ENCODE measurements around the gene MYO1E.

DNA sequence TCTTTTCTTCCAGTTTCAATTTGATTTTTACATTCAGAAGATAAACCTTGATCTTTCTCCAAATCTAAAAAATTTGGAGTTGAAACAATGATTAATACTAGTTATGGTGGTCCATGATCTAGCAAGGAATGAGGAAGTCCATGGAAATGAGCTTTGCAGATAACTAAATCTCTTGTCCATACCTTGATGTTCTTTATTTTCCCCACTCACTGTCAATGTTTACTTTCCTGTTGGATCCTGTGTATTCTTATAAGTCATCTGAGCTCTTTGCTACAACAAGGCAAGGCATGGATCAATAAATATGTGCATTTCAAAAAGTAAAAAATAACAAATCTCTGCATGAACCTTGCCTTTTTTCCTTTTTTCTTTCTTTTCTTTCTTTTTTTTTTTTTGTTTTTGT, 6.2 kb upstream of the MYO1E start:
- TF ChIP-seq, protein P1, sequence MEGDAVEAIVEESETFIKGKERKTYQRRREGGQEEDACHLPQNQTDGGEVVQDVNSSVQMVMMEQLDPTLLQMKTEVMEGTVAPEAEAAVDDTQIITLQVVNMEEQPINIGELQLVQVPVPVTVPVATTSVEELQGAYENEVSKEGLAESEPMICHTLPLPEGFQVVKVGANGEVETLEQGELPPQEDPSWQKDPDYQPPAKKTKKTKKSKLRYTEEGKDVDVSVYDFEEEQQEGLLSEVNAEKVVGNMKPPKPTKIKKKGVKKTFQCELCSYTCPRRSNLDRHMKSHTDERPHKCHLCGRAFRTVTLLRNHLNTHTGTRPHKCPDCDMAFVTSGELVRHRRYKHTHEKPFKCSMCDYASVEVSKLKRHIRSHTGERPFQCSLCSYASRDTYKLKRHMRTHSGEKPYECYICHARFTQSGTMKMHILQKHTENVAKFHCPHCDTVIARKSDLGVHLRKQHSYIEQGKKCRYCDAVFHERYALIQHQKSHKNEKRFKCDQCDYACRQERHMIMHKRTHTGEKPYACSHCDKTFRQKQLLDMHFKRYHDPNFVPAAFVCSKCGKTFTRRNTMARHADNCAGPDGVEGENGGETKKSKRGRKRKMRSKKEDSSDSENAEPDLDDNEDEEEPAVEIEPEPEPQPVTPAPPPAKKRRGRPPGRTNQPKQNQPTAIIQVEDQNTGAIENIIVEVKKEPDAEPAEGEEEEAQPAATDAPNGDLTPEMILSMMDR (IDR thresholded peaks at IDR 0.05; ENCODE audit: insufficient read depth, low read length, poor library complexity, severe bottlenecking) = no peak
- no peak for TF ChIP-seq EZH2phosphoT487 (conservative IDR thresholded peaks at IDR 0.05; ENCODE audit: low read length)
